Liver (tissue), 9 donors: ENCODE results near the gene MYH2. TPM values are rescaled to one million over a fixed set of nuclear protein-coding genes. Genes with fewer than 3 reads are reported as not detected.

ENCODE experiments used
- DNase-seq: peaks from one replicate; pipeline ENCODE4 v3.0.0-alpha.2; 2017; ENCODE audit warnings: low spot score
- H3K27ac ChIP-seq, 2 donors: one replicate each; pipeline ENCODE4 v1.7.0; 2013; ENCODE audit warnings: inconsistent platforms in 2 of 2, low read length in 2 of 2, control low read depth in 1 of 2, low read depth in 1 of 2, mild to moderate bottlenecking in 1 of 2
- H3K27me3 ChIP-seq, 4 donors: one replicate each; pipeline versions ENCODE4 v1.6.1 to v1.7.0; 2013; ENCODE audit warnings: low read length in 3 of 4, inconsistent platforms in 1 of 4, mild to moderate bottlenecking in 1 of 4, moderate library complexity in 1 of 4; ENCODE audit not compliant: control insufficient read depth in 4 of 4, insufficient read depth in 4 of 4
- H3K36me3 ChIP-seq, 4 donors: one replicate each; pipeline versions ENCODE4 v1.6.1 to v1.7.0; 2013; ENCODE audit warnings: low read length in 3 of 4, mild to moderate bottlenecking in 3 of 4, low read depth in 1 of 4, moderate library complexity in 1 of 4; ENCODE audit not compliant: control insufficient read depth in 4 of 4, insufficient read depth in 3 of 4
- H3K4me1 ChIP-seq, 4 donors: one replicate each; pipeline versions ENCODE4 v1.6.1 to v1.7.0; 2013; ENCODE audit warnings: low read length in 3 of 4, mild to moderate bottlenecking in 3 of 4, moderate library complexity in 1 of 4; ENCODE audit not compliant: control insufficient read depth in 4 of 4, insufficient read depth in 4 of 4
- H3K4me3 ChIP-seq, 3 donors: one replicate each; pipeline versions ENCODE4 v1.6.1 to v1.7.0; 2013; ENCODE audit warnings: low read length in 3 of 3, control low read depth in 1 of 3, low read depth in 1 of 3, mild to moderate bottlenecking in 1 of 3
- H3K9ac ChIP-seq, 2 donors: one replicate each; pipeline ENCODE4 v1.7.0; 2013; ENCODE audit warnings: low read length in 2 of 2, mild to moderate bottlenecking in 2 of 2, moderate library complexity in 2 of 2, control low read depth in 1 of 2, low read depth in 1 of 2
- H3K9me3 ChIP-seq, 4 donors: one replicate each; pipeline versions ENCODE4 v1.6.1 to v1.7.0; 2013; ENCODE audit warnings: low read length in 3 of 4; ENCODE audit not compliant: control insufficient read depth in 4 of 4
- EGR1 ChIP-seq, 2 donors: IDR thresholded peaks; 2 replicates each; pipeline ENCODE4 v1.6.1; 2016 to 2018; ENCODE audit warnings: antibody characterized with exemption in 2 of 2, low read depth in 2 of 2
- FOXA2 ChIP-seq: IDR thresholded peaks from 2 replicates; pipeline ENCODE4 v1.6.1; 2016; ENCODE audit warnings: antibody characterized with exemption
- HNF4A ChIP-seq, 2 donors: conservative IDR thresholded peaks; 2 replicates each; pipeline ENCODE4 v1.6.1; 2016; ENCODE audit warnings: antibody characterized with exemption in 2 of 2, mild to moderate bottlenecking in 2 of 2
- HNF4G ChIP-seq: IDR thresholded peaks from 2 replicates; pipeline ENCODE4 v1.6.1; 2016; ENCODE audit warnings: antibody characterized with exemption
- JUND ChIP-seq, 2 donors: IDR thresholded peaks; 2 replicates each; pipeline ENCODE4 v1.6.1; 2016; ENCODE audit warnings: antibody characterized with exemption in 2 of 2
- MAX ChIP-seq: IDR thresholded peaks from 2 replicates; pipeline ENCODE4 v1.6.1; 2016; ENCODE audit warnings: antibody characterized with exemption
- RAD21 ChIP-seq, 2 donors: IDR thresholded peaks; 2 replicates each; pipeline ENCODE4 v1.6.1; 2016; ENCODE audit warnings: antibody characterized with exemption in 2 of 2, mild to moderate bottlenecking in 2 of 2
- RXRA ChIP-seq, 2 donors: IDR thresholded peaks; 2 replicates each; pipeline ENCODE4 v1.6.1; 2017 to 2018; ENCODE audit warnings: antibody characterized with exemption in 2 of 2, mild to moderate bottlenecking in 1 of 2
- SP1 ChIP-seq: IDR thresholded peaks from 2 replicates; pipeline ENCODE4 v1.6.1; 2018; ENCODE audit warnings: antibody characterized with exemption, mild to moderate bottlenecking
- TAF1 ChIP-seq: conservative IDR thresholded peaks from 2 replicates; pipeline ENCODE4 v1.6.1; 2016; ENCODE audit warnings: antibody characterized with exemption, mild to moderate bottlenecking
- YY1 ChIP-seq: IDR thresholded peaks from 2 replicates; pipeline ENCODE4 v1.6.1; 2016; ENCODE audit warnings: antibody characterized with exemption, mild to moderate bottlenecking
- WGBS: extraction: QIAGEN DNeasy Blood & Tissue Kit; methylation state at CpG from one replicate; pipeline ENCODE4 v1.1.7; 2013; 5-methylcytosine and 5-hydroxymethylcytosine counted together
- polyA plus RNA-seq, 2 donors: library from polyadenylated mRNA; stranded (reverse) in 1 of 2; unstranded in 1 of 2; fragments of 200-250 nt in 1 of 2; fragments of >200 nt in 1 of 2; fragmentation: Nextera tagmentation in 1 of 2; extraction: Ambion mirVana in 1 of 2; gene quantifications; one replicate each; pipeline versions ENCODE4 v1.2.1 to v1.2.3, GENCODE V29; 2013 to 2015
- total RNA-seq, 2 donors: library from RNA; depleted of rRNA; stranded (reverse); fragments of >200 nt; gene quantifications; one replicate each; pipeline ENCODE4 v1.2.3, GENCODE V29; 2014
- TF ChIP-seq, protein P1 (sequence below): IDR thresholded peaks from 2 replicates; pipeline ENCODE4 v1.6.1; 2016; ENCODE audit warnings: antibody characterized with exemption
- TF ChIP-seq, protein P2 (sequence below): IDR thresholded peaks from 2 replicates; pipeline ENCODE4 v1.6.1; 2016; ENCODE audit warnings: antibody characterized with exemption, mild to moderate bottlenecking
- TF ChIP-seq, protein P3 (sequence below): IDR thresholded peaks from 2 replicates; pipeline ENCODE4 v1.6.1; 2016; ENCODE audit warnings: antibody characterized with exemption
- donor health status: healthy.
- donor health status: healthy.
- donor health status: healthy.
- donor health status: healthy.
- donor health status: healthy.

Gene MYH2
- total and polyA plus RNA-seq, 4 donors = under 0.01 to 0.23 TPM; not detected in 2

DNA sequence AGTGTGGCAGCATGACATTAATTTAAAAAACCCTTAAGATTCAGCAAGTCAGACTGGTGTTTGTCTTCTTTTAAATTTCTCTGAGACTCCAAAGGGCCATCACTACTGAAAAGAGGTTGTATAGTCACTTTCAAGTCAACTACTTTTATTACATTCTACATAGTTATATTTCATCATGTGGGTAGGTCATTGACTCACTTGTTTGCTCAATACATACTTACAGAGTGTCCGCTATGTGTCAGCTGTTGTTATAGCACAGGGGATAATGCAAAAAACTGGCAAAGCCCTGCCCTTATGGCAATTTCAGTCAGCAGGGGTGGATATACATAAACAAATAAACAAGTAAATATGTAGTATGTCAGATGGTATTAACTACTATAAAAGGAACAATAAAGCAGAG, 77.6 kb downstream of the MYH2 start:
- Histone ChIP-seq H3K36me3 (no peaks in the 10 kb centered on the region), H3K9ac (no peak overlapping the region), H3K9me3 (no peaks in the 10 kb centered on the region), H3K4me3 (no peak overlapping the region), H3K27me3 (peaks cover 0 to 4% (median 1%) of the 10 kb centered on the region in 4 donors), H3K4me1 (no peaks in the 10 kb centered on the region), H3K27ac (no peak overlapping the region)
- DNase-seq = no peak
- TF ChIP-seq HNF4A (conservative IDR thresholded peaks at IDR 0.05) (no peak), HNF4G (no peak), RAD21 (IDR thresholded peaks at IDR 0.05) (no peak), YY1 (no peak), FOXA2 (no peak), EGR1 (IDR thresholded peaks at IDR 0.05; ENCODE audit: low read depth in 2 of 2) (no peak), TAF1 (no peak), SP1 (no peak), MAX (no peak), JUND (IDR thresholded peaks at IDR 0.05) (no peak), RXRA (IDR thresholded peaks at IDR 0.05) (no peak)
- TF ChIP-seq, protein P1, sequence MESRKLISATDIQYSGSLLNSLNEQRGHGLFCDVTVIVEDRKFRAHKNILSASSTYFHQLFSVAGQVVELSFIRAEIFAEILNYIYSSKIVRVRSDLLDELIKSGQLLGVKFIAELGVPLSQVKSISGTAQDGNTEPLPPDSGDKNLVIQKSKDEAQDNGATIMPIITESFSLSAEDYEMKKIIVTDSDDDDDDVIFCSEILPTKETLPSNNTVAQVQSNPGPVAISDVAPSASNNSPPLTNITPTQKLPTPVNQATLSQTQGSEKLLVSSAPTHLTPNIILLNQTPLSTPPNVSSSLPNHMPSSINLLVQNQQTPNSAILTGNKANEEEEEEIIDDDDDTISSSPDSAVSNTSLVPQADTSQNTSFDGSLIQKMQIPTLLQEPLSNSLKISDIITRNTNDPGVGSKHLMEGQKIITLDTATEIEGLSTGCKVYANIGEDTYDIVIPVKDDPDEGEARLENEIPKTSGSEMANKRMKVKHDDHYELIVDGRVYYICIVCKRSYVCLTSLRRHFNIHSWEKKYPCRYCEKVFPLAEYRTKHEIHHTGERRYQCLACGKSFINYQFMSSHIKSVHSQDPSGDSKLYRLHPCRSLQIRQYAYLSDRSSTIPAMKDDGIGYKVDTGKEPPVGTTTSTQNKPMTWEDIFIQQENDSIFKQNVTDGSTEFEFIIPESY = no peak
- TF ChIP-seq, protein P2, sequence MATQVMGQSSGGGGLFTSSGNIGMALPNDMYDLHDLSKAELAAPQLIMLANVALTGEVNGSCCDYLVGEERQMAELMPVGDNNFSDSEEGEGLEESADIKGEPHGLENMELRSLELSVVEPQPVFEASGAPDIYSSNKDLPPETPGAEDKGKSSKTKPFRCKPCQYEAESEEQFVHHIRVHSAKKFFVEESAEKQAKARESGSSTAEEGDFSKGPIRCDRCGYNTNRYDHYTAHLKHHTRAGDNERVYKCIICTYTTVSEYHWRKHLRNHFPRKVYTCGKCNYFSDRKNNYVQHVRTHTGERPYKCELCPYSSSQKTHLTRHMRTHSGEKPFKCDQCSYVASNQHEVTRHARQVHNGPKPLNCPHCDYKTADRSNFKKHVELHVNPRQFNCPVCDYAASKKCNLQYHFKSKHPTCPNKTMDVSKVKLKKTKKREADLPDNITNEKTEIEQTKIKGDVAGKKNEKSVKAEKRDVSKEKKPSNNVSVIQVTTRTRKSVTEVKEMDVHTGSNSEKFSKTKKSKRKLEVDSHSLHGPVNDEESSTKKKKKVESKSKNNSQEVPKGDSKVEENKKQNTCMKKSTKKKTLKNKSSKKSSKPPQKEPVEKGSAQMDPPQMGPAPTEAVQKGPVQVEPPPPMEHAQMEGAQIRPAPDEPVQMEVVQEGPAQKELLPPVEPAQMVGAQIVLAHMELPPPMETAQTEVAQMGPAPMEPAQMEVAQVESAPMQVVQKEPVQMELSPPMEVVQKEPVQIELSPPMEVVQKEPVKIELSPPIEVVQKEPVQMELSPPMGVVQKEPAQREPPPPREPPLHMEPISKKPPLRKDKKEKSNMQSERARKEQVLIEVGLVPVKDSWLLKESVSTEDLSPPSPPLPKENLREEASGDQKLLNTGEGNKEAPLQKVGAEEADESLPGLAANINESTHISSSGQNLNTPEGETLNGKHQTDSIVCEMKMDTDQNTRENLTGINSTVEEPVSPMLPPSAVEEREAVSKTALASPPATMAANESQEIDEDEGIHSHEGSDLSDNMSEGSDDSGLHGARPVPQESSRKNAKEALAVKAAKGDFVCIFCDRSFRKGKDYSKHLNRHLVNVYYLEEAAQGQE = no peak
- TF ChIP-seq, protein P3, sequence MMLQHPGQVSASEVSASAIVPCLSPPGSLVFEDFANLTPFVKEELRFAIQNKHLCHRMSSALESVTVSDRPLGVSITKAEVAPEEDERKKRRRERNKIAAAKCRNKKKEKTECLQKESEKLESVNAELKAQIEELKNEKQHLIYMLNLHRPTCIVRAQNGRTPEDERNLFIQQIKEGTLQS = no peak
- WGBS = 96% methylated on average over 1 of the region's 1 CpG

Other genes with a start within 250 kb of the MYH2 start
- not detected for gene MYH13, start 176.7 kb downstream of the MYH2 start, total RNA-seq
- not detected for gene MYH13, start 176.7 kb downstream of the MYH2 start, polyA plus RNA-seq
- gene MYH8, start 127.7 kb downstream of the MYH2 start, total RNA-seq = under 1 TPM in 1 of 2 donors, not detected in 1; 0.14 TPM
- gene MYH8, start 127.7 kb downstream of the MYH2 start, polyA plus RNA-seq = not detected
- under 1 TPM in 1 of 2 donors, not detected in 1; 0.19 TPM for gene MYH4, start 80.1 kb downstream of the MYH2 start, total RNA-seq
- not detected for gene MYH4, start 80.1 kb downstream of the MYH2 start, polyA plus RNA-seq
- gene MYH1, start 31.1 kb downstream of the MYH2 start, total RNA-seq = under 1 TPM in 1 of 2 donors, not detected in 1; 0.14 TPM
- not detected for gene MYH1, start 31.1 kb downstream of the MYH2 start, polyA plus RNA-seq
- 1 to 10 TPM in 1 of 2 donors, under 1 TPM in 1; 0.65 to 2.0 TPM for gene MYH3, start 107.7 kb upstream of the MYH2 start, total RNA-seq
- gene MYH3, start 107.7 kb upstream of the MYH2 start, polyA plus RNA-seq = 1 to 10 TPM in 1 of 2 donors, under 1 TPM in 1; 0.43 to 1.3 TPM
- gene SCO1, start 147.9 kb upstream of the MYH2 start, total RNA-seq = 10 to 100 TPM; 19.7 to 26.0 TPM
- 10 to 100 TPM; 18.0 to 33.2 TPM for gene SCO1, start 147.9 kb upstream of the MYH2 start, polyA plus RNA-seq
- 1 to 10 TPM; 5.5 to 7.9 TPM for gene ADPRM, start 147.9 kb upstream of the MYH2 start, total RNA-seq
- 10 to 100 TPM in 1 of 2 donors, 1 to 10 TPM in 1; 3.7 to 10.8 TPM for gene ADPRM, start 147.9 kb upstream of the MYH2 start, polyA plus RNA-seq
- gene TMEM220, start 180.4 kb upstream of the MYH2 start, total RNA-seq = 10 to 100 TPM; 19.6 to 27.5 TPM
- 100 to 1,000 TPM in 1 of 2 donors, 10 to 100 TPM in 1; 30.0 to 126 TPM for gene TMEM220, start 180.4 kb upstream of the MYH2 start, polyA plus RNA-seq